Testis (tissue), 2 donors: ENCODE results near the gene EYS.

Experiments used
- POLR2A ChIP-seq: fragments of 450-650 bp; IDR thresholded peaks from one replicate; pipeline ENCODE4 v1.6.1; 2017; ENCODE audit warnings: antibody characterized with exemption, mild to moderate bottlenecking, moderate library complexity
- TF ChIP-seq, protein P1 (sequence below), 3 experiments: fragments of 450-650 bp in 2 of 3; fragments of 200-600 bp in 1 of 3; sonication (generic) in 1 of 3; IDR thresholded peaks; one replicate each; pipeline ENCODE4 v1.5.1; 2016 to 2019; ENCODE audit warnings: antibody characterized with exemption in 3 of 3, mild to moderate bottlenecking in 2 of 3, moderate library complexity in 1 of 3

DNA sequence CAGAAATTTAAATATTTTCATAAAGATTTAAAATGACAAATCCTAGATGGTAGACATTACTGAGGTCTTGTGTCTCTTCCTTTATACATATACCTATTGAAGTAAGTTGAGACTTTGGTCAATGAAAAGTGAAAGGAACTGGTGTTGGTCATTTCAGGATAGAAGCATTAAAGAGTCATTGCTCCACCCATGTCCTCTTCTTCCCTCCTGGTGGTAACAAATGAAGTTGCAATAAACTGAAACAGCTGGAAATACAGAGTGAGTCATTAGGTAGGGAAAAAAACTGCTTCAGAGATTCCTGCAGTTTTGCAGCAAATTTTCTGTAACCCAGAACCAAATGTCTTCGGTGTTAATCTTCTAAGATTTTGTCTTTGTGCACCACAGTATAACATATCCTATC, 448.0 kb downstream of the EYS start:
- TF ChIP-seq, protein P1, sequence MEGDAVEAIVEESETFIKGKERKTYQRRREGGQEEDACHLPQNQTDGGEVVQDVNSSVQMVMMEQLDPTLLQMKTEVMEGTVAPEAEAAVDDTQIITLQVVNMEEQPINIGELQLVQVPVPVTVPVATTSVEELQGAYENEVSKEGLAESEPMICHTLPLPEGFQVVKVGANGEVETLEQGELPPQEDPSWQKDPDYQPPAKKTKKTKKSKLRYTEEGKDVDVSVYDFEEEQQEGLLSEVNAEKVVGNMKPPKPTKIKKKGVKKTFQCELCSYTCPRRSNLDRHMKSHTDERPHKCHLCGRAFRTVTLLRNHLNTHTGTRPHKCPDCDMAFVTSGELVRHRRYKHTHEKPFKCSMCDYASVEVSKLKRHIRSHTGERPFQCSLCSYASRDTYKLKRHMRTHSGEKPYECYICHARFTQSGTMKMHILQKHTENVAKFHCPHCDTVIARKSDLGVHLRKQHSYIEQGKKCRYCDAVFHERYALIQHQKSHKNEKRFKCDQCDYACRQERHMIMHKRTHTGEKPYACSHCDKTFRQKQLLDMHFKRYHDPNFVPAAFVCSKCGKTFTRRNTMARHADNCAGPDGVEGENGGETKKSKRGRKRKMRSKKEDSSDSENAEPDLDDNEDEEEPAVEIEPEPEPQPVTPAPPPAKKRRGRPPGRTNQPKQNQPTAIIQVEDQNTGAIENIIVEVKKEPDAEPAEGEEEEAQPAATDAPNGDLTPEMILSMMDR (IDR thresholded peaks at IDR 0.05), result no peak
- no peak for TF ChIP-seq POLR2A
